Gastrocnemius medialis (tissue), 4 donors: ENCODE measurements around the gene ECEL1.

Experiments
- CTCF ChIP-seq, 5 experiments: fragments of 450-650 bp in 3 of 5; fragments of 200-600 bp in 2 of 5; sonication (generic) in 2 of 5; IDR thresholded peaks in 4 of 5; conservative IDR thresholded peaks in 1 of 5; 1 replicate in 4 of 5; 2 replicates in 1 of 5; pipeline ENCODE4 v1.5.1; 2016 to 2019; ENCODE audit warnings: antibody characterized with exemption in 5 of 5, mild to moderate bottlenecking in 3 of 5, moderate library complexity in 3 of 5
- POLR2A ChIP-seq, 2 donors: fragments of 450-650 bp; IDR thresholded peaks; one replicate each; pipeline ENCODE4 v1.6.1; 2017; ENCODE audit warnings: antibody characterized with exemption in 2 of 2, mild to moderate bottlenecking in 2 of 2, moderate library complexity in 2 of 2

GRCh38 chr2:232447091-232447620 lies 40.5 kb downstream of the ECEL1 start:
- TF ChIP-seq CTCF (IDR thresholded peaks at IDR 0.05 in 4 of 5, conservative IDR thresholded peaks at IDR 0.05 in 1 of 5) = no peak
- TF ChIP-seq POLR2A (IDR thresholded peaks at IDR 0.05) = no peak
